ENCODE results near the gene PRR5L.

The PRR5L gene

DNA sequence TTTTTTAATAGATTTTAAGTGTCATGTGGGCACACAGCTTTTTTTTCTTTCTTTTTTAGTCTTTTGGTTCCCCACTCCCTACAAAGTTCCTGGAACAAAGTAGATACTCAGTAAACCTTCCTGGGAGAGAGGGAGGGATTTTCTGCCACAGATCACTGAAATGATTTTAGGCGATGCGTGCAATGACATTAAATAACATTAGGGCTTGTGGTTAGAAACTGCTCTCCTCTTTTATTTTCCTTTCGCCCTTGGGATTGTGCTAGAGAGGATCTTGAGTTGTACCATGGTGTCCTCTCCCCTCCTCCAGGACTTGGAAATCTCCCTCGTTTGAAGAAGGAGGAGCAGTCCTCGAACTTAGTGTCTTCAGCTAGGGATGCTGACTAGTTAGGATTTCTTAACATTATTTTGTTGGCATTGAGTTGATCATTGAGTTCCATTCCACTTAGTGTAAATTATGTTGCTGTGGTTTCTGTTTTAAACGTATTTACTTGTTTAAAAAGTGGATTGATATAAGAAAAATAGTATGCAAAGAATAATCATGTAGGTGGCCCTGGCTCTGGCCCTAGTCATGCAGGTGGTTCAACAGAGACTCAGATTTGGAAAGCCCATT lies 125.6 kb downstream of the PRR5L start:
- no peak overlapping the region for H3K27ac ChIP-seq
- DNase-seq (ENCODE audit: low read depth, low spot score): no peak

DNA sequence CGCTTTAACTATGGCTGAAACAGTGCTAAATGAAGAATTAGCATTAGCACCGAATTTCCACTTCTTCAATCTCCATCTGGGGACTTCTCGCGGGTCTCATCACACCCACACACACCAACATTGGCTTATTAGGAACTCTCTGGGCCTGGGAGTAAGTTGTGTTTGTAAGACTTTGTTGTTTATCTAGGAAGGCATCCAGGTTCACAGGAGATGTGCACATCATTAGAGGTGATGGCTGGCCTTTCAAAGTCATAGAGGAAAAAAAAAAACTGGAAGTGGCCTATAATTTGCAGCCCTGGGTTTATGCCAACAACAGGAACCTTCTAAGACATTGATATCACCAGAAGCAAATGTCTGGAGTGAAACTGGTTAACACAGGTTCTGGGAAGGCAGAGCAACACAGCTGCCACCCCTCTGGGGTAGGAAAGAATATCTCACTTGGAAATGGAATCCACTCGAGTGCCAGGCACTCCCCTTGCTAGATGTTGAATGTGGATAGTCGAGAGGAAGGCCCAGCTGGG lies 129.5 kb downstream of the PRR5L start:
- DNase-seq (ENCODE audit: low read depth, low spot score): no peak

DNA sequence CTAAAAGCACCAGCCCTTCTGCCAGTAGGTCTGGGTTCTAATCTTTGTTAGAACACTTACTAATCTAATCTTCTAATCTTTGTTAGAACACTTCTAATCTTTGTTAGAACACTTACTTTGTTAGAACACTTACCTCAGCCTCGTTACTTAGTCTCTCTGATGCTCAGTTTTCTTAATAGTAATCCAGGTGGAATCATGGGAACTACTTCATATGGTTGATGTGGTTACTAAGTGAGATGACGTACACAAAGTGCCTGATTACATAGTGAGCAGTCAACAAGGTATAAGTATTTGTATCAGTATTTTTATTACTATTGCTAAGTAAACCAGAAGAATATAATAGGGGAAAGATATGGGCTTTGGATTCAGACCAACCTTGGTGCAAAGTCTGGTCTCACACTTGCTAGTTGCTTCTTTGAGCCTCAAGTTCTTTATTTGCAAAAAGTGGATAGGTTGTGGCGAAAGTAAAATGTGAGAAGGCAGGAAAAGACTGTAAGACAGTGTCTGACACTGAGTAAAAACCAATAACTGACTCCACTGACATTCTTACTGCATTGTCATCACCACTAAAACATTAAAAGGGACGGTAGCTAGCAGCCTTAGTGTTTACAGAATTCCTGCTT lies 130.2 kb downstream of the PRR5L start:
- no peak for DNase-seq (ENCODE audit: low read depth, low spot score)
- H3K27ac ChIP-seq: no peak overlapping the region

More for the DNA sequence above, 129.5 kb downstream of the PRR5L start:
- H3K27ac ChIP-seq: no peak overlapping the region

DNA sequence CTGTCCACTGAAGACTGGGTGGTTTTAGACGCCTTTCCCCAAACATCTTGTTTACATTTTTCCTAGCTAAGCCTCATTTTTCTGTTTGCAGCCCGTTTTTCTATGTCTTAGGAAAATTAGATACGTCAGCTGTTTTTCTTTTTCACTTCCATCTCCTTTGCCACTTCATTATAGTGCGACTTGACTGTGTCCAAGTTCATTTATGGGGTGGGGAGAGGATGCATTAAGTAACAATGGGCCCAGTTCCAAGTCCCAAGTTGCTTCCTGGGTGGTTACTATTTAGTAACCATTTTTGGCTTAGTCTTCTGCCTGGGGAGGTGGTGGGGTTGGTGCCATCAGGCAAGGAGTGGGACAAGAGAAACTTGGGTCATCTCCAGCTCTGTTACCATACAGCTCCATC lies 131.0 kb downstream of the PRR5L start:
- no peak for DNase-seq (ENCODE audit: low read depth, low spot score)
- no peak overlapping the region for H3K27ac ChIP-seq

DNA sequence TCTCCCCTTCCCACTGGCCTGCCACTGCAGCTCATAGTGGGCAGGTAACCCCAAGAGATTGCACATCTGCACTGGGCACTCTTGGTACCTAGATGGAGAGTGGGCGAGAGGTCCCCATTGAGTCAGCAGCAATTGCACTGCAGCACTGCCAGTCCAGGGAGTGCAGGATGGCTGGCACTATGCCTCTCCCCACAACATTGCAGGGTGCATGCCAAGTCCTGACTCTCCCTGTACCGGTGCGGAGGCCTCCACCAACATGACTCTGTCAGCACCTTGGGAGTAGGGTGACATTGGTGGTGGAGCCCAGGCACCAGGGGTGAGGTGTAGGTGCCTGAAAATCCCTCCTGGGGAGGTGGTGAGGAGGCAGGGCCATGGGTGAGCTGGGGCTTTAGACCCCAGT lies 131.8 kb downstream of the PRR5L start:
- no peak for DNase-seq (ENCODE audit: low read depth, low spot score)
- H3K27ac ChIP-seq: no peak overlapping the region

DNA sequence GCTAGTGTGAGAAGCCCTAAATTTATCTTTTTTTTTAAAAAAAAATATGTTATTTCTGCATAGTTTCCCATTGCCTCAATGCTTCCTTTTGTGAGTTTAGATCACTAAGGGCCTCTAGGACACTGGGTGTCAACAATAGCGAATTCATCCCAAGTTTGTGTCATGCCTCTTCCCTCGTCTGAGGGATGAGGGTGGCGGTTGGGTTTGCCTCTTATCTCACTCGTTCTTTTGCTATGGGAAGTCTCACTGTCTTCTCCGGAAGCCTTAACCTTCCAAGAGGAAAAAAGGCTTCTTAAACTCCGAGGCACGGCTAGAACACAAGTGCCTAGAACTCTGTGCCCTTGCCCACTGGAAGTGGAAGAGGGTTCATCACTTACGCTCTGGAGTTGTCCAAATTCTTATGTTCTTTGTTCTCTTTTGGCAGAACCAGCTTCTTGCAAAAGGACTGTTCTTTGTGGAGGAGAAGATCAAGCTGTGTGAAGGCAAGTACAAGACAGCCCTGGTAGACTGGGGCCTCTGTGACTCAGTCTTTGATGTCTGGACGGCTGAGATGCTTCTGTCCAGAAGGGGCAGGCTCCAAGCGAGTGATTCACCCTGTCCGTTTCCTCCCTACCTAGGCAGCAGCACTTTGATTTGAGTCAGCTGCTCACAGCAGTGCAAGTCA lies 135.5 kb downstream of the PRR5L start:
- peak; percentile 87 for DNase-seq (ENCODE audit: low read depth, low spot score)

DNA sequence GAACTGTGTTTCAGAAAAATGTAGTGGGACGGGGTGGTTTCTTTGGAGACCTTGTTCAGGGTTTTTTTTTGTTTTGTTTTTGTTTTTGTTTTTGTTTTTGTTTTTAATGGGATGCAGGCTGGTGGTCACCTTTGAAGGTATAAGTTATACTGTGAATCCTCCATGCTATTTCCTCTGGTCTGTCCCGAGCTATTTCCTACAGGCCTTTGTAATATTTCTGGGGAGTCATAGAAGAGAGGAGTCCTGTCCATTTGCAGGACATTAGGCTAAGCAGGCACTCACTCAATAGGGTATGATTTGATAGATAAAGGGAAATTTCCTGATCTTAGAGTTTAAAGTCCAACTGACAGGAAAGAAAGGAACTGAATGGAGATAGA lies 136.0 kb downstream of the PRR5L start:
- peak overlapping the region; percentile 61 for H3K27ac ChIP-seq
- no peak for DNase-seq (ENCODE audit: low read depth, low spot score)

More for the DNA sequence above, 135.5 kb downstream of the PRR5L start:
- H3K27ac ChIP-seq: peak overlapping the region; percentile 61

DNA sequence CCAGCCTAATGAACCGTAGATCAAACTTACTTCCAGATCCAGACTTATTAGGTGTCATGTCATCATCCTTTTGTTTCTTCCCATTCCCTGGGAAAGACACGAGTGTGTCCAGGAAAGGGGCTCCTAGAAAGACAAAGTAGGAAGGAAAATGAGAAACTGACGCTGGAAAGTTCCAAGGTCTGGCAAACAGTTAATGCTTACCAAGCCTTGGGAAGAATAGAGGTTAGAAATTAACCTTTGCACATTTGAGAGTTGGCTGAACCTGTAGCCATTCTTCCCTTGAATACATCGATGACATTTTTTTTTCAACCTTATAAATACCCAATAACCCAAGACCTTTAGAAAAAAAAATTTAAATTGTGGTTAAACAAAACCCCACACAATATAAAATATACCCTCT lies 136.7 kb downstream of the PRR5L start:
- no peak for DNase-seq (ENCODE audit: low read depth, low spot score)
- peak overlapping the region; percentile 61 for H3K27ac ChIP-seq

DNA sequence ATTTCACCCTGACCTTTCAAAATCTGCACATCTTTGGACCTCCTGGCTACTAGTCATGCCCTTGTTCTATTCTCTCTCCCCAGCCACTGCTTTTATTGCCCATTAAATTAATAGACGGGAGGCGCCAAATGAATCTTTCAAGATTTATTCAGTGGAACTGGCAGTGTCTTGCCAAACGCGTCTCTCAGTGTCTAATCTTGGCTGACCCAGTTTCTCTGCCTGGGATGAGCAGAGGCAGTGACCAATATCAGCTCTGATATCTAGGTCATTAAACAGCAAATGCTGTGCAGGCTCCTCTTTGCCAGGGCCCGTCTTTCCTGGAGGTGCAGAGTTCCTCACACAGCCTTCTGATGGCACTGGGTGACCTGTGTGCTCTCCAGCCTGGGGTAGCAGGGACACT lies 140.0 kb downstream of the PRR5L start:
- no peak overlapping the region for H3K27ac ChIP-seq
- DNase-seq (ENCODE audit: low read depth, low spot score): no peak

DNA sequence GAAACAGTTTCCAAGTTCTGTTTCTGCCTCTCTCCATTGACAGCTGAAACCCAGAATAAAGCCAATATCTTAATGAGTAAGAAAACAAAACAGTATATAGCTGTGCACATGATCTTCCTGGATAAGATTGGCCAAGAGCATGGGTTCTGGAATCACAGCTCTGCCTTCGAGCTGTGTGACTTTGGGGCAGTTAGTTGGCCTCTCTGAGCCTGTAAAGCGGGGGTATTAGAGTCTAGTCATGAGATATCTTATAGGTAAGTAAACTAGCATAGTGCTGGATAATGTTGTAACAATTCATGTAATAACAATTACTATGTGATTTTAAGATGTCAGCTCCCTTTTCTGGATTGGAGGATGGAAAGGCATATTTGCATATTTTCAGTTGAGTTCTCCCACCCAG lies 140.5 kb downstream of the PRR5L start:
- no peak for DNase-seq (ENCODE audit: low read depth, low spot score)

DNA sequence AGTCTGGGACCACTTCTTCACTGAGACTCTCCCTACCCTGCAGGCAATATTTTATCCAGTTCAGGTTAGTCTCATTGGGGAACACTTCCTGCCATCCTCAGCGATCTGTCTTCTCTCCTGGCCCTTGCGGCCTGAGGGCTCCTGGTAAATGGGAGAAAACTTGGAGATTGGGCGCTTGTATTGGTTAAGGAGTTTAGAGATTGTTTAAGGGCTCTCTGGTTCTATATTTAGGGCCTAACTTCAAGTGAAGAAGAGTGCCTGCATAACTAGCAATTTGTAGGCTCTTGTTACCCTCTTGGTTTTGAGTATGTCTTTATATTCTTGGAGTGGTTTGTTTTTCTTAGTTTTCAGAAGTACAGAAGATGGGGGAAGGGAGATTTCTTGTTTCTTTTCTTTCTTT lies 141.3 kb downstream of the PRR5L start:
- no peak for DNase-seq (ENCODE audit: low read depth, low spot score)
- H3K27ac ChIP-seq: no peak overlapping the region

More for the DNA sequence above, 140.5 kb downstream of the PRR5L start:
- no peak overlapping the region for H3K27ac ChIP-seq

DNA sequence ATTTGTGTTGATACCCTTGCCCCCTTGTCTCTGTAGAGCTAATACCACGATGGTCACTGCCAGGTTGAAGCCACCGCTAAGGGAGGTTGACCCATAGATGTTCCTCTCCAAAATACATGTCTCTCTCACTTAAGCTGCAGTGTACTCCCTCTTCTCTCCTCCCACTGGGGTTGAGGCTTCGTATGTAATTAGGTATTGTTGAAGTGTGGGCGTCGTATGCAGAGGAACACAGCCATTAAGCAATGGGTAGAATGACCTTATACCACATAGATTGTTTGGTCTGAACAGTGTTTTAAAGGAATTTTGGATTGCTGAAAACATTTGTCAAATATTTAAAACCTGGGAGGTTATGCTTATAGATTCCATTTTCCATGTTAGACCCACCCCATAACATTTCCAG lies 142.0 kb downstream of the PRR5L start:
- no peak for DNase-seq (ENCODE audit: low read depth, low spot score)
- H3K27ac ChIP-seq: no peak overlapping the region

DNA sequence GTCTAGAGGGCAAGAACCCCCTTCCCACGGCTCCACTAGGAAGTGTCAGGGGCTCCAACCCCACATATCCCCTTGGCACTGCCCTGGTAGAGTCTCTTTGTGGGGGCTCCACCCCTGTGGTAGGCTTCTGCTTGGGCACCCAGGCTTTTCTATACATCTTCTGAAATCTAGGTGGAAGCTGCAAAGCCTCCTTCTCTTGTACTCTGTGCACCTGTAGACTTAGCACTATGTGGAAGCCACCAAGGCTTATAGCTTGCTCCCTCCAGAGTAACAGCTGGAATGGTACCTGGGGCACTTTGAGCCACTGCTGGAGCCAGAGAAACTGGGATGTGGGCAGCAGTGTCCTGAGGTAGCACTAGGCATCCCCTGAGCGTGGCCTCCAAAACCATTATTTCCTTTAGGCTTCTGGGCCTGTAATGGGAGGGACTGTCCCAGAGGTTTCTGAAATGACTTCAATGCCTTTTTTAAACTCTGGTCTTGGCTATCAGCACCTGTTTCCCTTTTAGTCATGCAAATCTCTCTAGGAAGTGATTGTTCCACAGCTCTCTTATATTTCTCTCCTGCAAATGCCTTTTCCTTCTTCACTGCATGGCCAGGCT lies 145.6 kb downstream of the PRR5L start:
- no peak overlapping the region for H3K27ac ChIP-seq
- DNase-seq (ENCODE audit: low read depth, low spot score): no peak

DNA sequence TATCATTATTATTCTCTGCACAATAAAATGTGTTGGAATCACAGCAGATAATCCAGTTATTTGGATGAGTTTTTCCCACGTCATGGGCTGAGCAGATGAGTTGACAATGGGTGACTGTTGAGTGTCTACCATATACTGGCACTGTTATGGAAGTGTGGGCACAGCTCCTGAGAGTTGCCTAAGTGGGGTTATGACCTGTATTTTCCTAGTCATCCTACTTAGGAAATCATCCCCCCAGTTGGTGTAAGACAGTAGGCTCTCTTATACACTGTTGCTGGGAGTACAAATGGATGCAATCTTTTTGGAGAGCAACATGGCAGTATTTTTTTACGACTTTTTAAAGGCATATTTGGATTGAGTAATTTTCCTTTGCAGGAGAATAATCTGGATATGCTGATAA lies 147.6 kb downstream of the PRR5L start:
- H3K27ac ChIP-seq: no peak overlapping the region
- no peak for DNase-seq (ENCODE audit: low read depth, low spot score)

DNA sequence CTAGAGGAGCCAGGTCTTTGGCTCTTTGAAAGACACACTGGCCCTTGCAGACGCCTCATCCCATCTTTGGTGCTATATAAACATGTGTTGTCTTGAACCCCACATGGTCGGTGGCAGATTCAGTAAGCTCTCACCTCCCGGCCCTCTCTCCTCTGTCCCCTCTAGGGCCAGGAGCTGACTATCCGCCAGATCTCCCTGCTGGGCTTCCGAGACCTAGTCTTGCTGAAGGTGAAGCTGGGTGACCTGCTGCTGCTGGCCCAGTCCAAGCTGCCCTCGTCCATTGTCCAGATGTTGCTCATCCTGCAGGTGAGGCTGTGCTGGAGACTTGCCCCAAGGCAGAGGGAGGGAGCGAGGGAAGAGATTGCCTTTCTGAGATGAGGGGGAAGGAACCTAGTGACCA lies 150.0 kb downstream of the PRR5L start:
- DNase-seq (ENCODE audit: low read depth, low spot score): no peak
- H3K27ac ChIP-seq: no peak overlapping the region

DNA sequence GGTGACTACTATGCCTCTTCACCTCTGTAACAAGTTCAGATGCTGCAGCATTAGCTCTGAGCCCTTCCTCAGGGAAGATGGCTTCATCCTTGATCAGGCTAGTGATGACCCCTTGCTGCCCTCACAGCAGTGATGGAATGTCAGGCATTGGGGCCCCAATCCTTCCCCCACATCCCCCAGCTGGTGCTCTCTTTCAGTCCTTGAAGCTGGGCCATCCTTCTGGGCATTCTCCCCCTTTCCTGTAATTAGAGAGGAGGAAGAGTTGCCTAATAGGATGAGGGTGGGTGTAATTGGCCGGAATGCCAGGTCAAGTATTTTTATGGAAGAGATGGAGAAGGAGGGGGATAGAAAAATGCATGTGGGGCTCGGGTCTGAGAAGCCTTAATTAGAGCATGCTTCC lies 151.4 kb downstream of the PRR5L start:
- no peak for DNase-seq (ENCODE audit: low read depth, low spot score)
- no peak overlapping the region for H3K27ac ChIP-seq

DNA sequence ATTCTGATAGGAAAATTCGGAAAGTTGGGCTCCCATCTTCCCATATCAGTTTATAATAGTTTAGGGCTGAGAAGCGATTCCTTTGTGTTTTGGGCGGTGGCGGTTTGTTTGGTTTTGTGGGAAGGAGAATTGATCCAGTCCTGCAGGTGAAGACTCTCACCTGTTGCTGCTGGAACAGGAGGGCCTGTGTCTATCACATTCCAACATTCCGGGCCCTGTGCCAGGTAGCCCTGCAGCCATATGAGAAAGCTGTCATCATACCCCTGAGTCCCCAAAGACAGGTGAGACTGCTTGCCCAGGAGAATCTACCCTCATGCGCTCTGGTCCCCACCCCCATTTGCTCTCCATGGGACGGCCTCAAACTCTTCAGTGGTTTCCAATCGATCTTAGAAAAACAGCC lies 151.9 kb downstream of the PRR5L start:
- no peak for DNase-seq (ENCODE audit: low read depth, low spot score)
- H3K27ac ChIP-seq: no peak overlapping the region

DNA sequence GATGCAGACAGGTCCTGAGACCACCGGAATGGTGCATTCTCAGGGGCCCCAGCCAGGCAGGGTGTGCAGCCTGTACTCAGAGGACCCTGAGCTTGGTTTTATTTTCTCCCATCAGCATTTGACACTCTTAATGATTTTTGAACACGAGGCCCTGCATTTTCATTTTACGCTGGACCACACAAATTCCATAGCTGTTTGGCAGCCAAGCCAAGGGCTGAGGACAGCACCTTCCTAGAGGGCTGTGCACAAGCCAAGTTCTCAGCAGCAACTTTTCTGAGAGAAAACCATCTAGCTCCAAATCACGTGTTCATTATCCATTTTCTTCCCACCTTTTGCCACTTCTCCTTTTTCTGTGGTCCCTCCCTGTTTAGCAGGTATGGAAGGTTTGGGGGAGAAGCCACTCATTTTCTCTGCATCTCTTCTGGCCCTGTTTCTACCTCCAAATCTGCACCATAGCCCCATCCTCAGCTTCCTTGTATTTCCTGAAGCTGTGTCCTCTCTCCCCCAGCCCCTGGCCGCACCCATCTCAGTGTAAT lies 153.5 kb downstream of the PRR5L start:
- no peak overlapping the region for H3K27ac ChIP-seq
- DNase-seq (ENCODE audit: low read depth, low spot score): no peak

DNA sequence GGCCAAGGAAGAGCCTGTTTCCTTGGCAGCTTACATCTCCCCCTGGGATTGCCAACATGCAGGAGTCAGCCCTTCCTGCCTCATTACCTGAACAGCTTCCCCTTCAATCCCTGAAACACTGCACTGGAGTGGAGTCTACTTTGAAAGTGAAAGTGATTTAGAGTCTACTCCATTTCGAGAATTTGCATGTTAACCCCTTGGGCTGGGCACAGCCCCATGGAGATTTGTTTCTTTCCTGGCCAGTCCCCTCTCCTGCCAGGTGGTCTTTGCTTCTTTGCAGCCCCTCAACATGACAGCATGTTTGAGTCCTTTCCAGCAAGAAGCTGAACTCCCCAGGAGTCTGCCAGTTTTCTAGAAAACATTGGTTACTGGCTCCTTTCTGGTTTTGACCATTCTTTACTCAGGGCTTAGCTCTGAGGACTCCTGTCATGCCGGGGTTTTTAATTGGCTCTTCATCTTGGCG lies 154.1 kb downstream of the PRR5L start:
- H3K27ac ChIP-seq: no peak overlapping the region
- DNase-seq (ENCODE audit: low read depth, low spot score): no peak

DNA sequence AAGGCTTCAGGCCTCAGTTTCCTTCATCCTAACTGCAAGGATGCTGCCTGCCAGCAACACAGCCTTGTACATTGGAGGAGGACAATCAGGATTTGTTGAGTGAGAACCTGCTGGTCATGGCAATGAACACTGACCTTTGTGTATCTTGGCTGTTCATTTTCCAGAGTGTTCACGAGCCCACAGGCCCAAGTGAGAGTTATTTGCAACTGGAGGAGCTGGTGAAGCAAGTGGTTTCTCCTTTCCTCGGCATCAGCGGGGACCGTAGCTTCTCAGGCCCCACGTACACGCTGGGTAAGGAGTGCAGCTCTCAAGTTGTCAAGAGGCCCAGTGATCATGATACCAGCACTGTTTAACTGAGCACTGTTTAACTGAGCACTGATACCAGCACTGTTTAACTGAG lies 155.0 kb downstream of the PRR5L start:
- H3K27ac ChIP-seq: no peak overlapping the region
- DNase-seq (ENCODE audit: low read depth, low spot score): no peak

DNA sequence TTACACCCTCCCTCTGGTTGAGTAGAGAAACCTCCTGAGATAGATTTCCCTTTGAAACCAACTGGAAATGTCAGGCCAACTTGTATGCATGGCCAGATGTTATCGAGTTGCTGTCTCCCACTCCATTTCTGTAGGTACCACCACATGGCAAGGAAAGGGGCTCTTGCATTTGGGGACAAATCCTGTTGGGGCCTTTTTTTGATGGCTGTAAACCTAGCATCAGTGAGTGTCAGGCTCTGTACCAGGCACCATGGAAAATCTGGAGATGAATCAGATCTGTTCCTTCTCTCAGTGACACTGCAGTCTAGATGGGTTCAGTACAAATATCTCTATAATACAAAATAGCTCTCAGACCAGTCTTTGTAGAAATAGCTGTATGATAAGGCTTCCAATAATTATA lies 155.6 kb downstream of the PRR5L start:
- DNase-seq (ENCODE audit: low read depth, low spot score): no peak
- H3K27ac ChIP-seq: no peak overlapping the region
